Gastroesophageal sphincter (tissue), 4 donors: ENCODE results near the gene TMPRSS4. TPM values are rescaled to one million over a fixed set of nuclear protein-coding genes. Genes with fewer than 3 reads are reported as not detected.

Experiments
- ATAC-seq: fragments of 150-250 bp; one replicate; pipeline ENCODE4 v1.9.1; 2016; ENCODE audit warnings: mild to moderate bottlenecking, moderate library complexity
- H3K27ac ChIP-seq, 4 donors: fragments of 200-600 bp; sonication (generic) in 3 of 4; 1 replicate in 3 of 4; 2 replicates in 1 of 4; pipeline ENCODE4 v1.5.1; 2016 to 2019
- H3K27me3 ChIP-seq: fragments of 200-600 bp; sonication (generic); one replicate; pipeline ENCODE4 v1.5.1; 2019
- H3K36me3 ChIP-seq, 2 donors: fragments of 200-600 bp; sonication (generic); one replicate each; pipeline ENCODE4 v1.5.1; 2019; ENCODE audit warnings: control low read depth in 1 of 2
- H3K4me1 ChIP-seq, 3 donors: fragments of 200-600 bp; sonication (generic); 1 replicate in 2 of 3; 2 replicates in 1 of 3; pipeline ENCODE4 v1.5.1; 2016 to 2019; ENCODE audit warnings: control low read depth in 2 of 3
- H3K4me3 ChIP-seq, 2 donors: fragments of 200-600 bp; sonication (generic); one replicate each; pipeline ENCODE4 v1.5.1; 2019; ENCODE audit warnings: mild to moderate bottlenecking in 1 of 2, moderate library complexity in 1 of 2
- H3K9me3 ChIP-seq, 3 donors: fragments of 200-600 bp; sonication (generic); one replicate each; pipeline ENCODE4 v1.5.1; 2017 to 2019; ENCODE audit warnings: control low read depth in 2 of 3
- CTCF ChIP-seq, 4 experiments: fragments of 200-600 bp in 2 of 4; fragments of 450-650 bp in 2 of 4; sonication (generic) in 1 of 4; IDR thresholded peaks; one replicate each; pipeline ENCODE4 v1.5.1; 2017 to 2019; ENCODE audit warnings: antibody characterized with exemption in 4 of 4, mild to moderate bottlenecking in 2 of 4, moderate library complexity in 2 of 4
- EP300 ChIP-seq: sonication (generic); formaldehyde crosslinking; IDR thresholded peaks from one replicate; pipeline ENCODE4 v1.6.1; 2017; ENCODE audit warnings: antibody characterized with exemption, mild to moderate bottlenecking
- POLR2A ChIP-seq, 2 donors: fragments of 450-650 bp; IDR thresholded peaks; one replicate each; pipeline ENCODE4 v1.6.1; 2017; ENCODE audit warnings: antibody characterized with exemption in 2 of 2, mild to moderate bottlenecking in 2 of 2, moderate library complexity in 1 of 2
- POLR2AphosphoS5 ChIP-seq: sonication (generic); formaldehyde crosslinking; IDR thresholded peaks from one replicate; pipeline ENCODE4 v1.6.1; 2017; ENCODE audit warnings: antibody characterized with exemption
- WGBS, 2 donors: methylation state at CpG; one replicate each; pipeline ENCODE4 v1.1.5; 2018; ENCODE audit warnings: low coverage in 1 of 2; 5-methylcytosine and 5-hydroxymethylcytosine counted together
- total RNA-seq, 4 donors: library from RNA; depleted of rRNA; stranded (reverse); fragments of >200 nt; gene quantifications; one replicate each; pipeline ENCODE4 v1.1.0, GENCODE V29; 2016

The TMPRSS4 gene
- total RNA-seq, 4 donors from 2014 or later = 0.23 to 11.1 (median 0.78) TPM; not detected in 1

- no peaks in the 10 kb centered on the region for H3K27me3 ChIP-seq
- no peaks in the 10 kb centered on the region for H3K9me3 ChIP-seq
- no peaks in the 10 kb centered on the region for H3K36me3 ChIP-seq
- ATAC-seq = no peak
- no peak overlapping the region for H3K4me3 ChIP-seq
- WGBS, 2 donors = 88 to 100% methylated on average over 1 to 5 of the region's 7 CpGs
- no peaks in the 10 kb centered on the region for H3K4me1 ChIP-seq
- TF ChIP-seq POLR2A (IDR thresholded peaks at IDR 0.05) = no peak
- TF ChIP-seq EP300 = no peak
- no peak for TF ChIP-seq CTCF (IDR thresholded peaks at IDR 0.05)
- no peak for TF ChIP-seq POLR2AphosphoS5
- no peak overlapping the region for H3K27ac ChIP-seq
Observed at GRCh38 chr11:118055966-118056365, 20.9 kb upstream of the TMPRSS4 start.

GRCh38 chr11:118056806-118057205 lies 20.1 kb upstream of the TMPRSS4 start:
- H3K27ac ChIP-seq = no peak overlapping the region
- 85 to 87% methylated on average over 4 to 8 of the region's 8 CpGs for WGBS, 2 donors
- no peaks in the 10 kb centered on the region for H3K4me1 ChIP-seq
- ATAC-seq = no peak
- no peak overlapping the region for H3K4me3 ChIP-seq
- H3K27me3 ChIP-seq = no peaks in the 10 kb centered on the region
- no peaks in the 10 kb centered on the region for H3K36me3 ChIP-seq
- H3K9me3 ChIP-seq = no peaks in the 10 kb centered on the region
- no peak for TF ChIP-seq CTCF (IDR thresholded peaks at IDR 0.05)
- TF ChIP-seq POLR2AphosphoS5 = no peak

GRCh38 chr11:118057251-118058145 lies 19.4 kb upstream of the TMPRSS4 start:
- ATAC-seq = no peak
- Histone ChIP-seq H3K27ac (no peak overlapping the region), H3K27me3 (no peaks in the 10 kb centered on the region), H3K9me3 (no peaks in the 10 kb centered on the region), H3K36me3 (no peaks in the 10 kb centered on the region), H3K4me1 (no peaks in the 10 kb centered on the region), H3K4me3 (no peak overlapping the region)
- no peak for TF ChIP-seq POLR2A (IDR thresholded peaks at IDR 0.05)
- no peak for TF ChIP-seq CTCF (IDR thresholded peaks at IDR 0.05)
- TF ChIP-seq POLR2AphosphoS5 = no peak
- TF ChIP-seq EP300 = no peak
- 54 to 69% methylated on average over 7 to 14 of the region's 14 CpGs for WGBS, 2 donors

- Histone ChIP-seq H3K36me3 (no peaks in the 10 kb centered on the region), H3K4me3 (no peak overlapping the region), H3K4me1 (no peaks in the 10 kb centered on the region), H3K27ac (no peak overlapping the region), H3K27me3 (no peaks in the 10 kb centered on the region), H3K9me3 (no peaks in the 10 kb centered on the region)
- WGBS, 2 donors = 77 to 100% methylated on average over 1 to 6 of the region's 20 CpGs
- no peak for ATAC-seq
- TF ChIP-seq CTCF (IDR thresholded peaks at IDR 0.05) (no peak), POLR2A (IDR thresholded peaks at IDR 0.05) (no peak), EP300 (no peak), POLR2AphosphoS5 (no peak)
Observed at GRCh38 chr11:118058311-118059245, 18.3 kb upstream of the TMPRSS4 start.
